H1 (cell line): ENCODE data around the gene CHST3. TPM values are rescaled to one million over a fixed set of nuclear protein-coding genes. Genes with fewer than 3 reads are reported as not detected.
A peak's percentile ranks its signal among the peaks of the same experiment; 100 is the strongest.

Experiments
- CTCF ChIA-PET: fragments of 300-600 bp; sonication (Branson Sonifier 250); formaldehyde crosslinking; loops from one replicate; lab custom pipeline; 2021; ENCODE audit not compliant: partially characterized antibody; lab: Charles Lee
- POLR2A ChIA-PET: fragments of 300-600 bp; sonication (Branson Sonifier 250); formaldehyde crosslinking; loops from one replicate; lab custom pipeline; 2021; ENCODE audit warnings: inconsistent platforms; ENCODE audit not compliant: partially characterized antibody; lab: Charles Lee
- DNase-seq, 2 experiments: peaks; one replicate each; pipeline versions ENCODE4 v3.0.0 to v3.0.0-alpha.2; 2010 to 2022; ENCODE audit warnings: low spot score in 2 of 2, low read depth in 1 of 2, mixed read lengths in 1 of 2
- FAIRE-seq: peaks from 2 replicates; lab custom pipeline; 2011; peaks lifted over from hg19 to GRCh38; lab: Jason Lieb, UNC
- H2AFZ ChIP-seq: 2 replicates; pipeline ENCODE4 v1.8.1; 2012; ENCODE audit warnings: low read length, inconsistent platforms
- H2AK5ac ChIP-seq: 2 replicates; pipeline ENCODE4 v1.6.1; 2013; ENCODE audit warnings: low read depth, low read length
- H2BK120ac ChIP-seq: replicated peaks from 2 replicates; pipeline ENCODE3; 2013; ENCODE audit warnings: low read depth, low read length, inconsistent platforms
- H2BK12ac ChIP-seq: 2 replicates; pipeline ENCODE4 v1.6.1; 2013; ENCODE audit warnings: low read depth, low read length
- H2BK15ac ChIP-seq: 2 replicates; pipeline ENCODE4 v1.6.1; 2013; ENCODE audit warnings: low read length
- H2BK20ac ChIP-seq: 2 replicates; pipeline ENCODE4 v1.6.1; 2013; ENCODE audit warnings: low read length
- H2BK5ac ChIP-seq: 2 replicates; pipeline ENCODE4 v1.6.1; 2013; ENCODE audit warnings: low read depth, low read length
- H3K14ac ChIP-seq: 2 replicates; pipeline ENCODE4 v1.6.1; 2013; ENCODE audit warnings: inconsistent platforms; ENCODE audit not compliant: insufficient read length
- H3K18ac ChIP-seq: 2 replicates; pipeline ENCODE4 v1.6.1; 2013; ENCODE audit warnings: low read length; ENCODE audit errors: extremely low read depth
- H3K23ac ChIP-seq: 2 replicates; pipeline ENCODE4 v1.6.1; 2013; ENCODE audit warnings: inconsistent platforms; ENCODE audit not compliant: insufficient read length
- H3K23me2 ChIP-seq: 2 replicates; pipeline ENCODE4 v1.6.1; 2013; ENCODE audit warnings: low read depth, low read length
- H3K27ac ChIP-seq: 2 replicates; pipeline ENCODE4 v1.6.1; 2011; ENCODE audit warnings: low read depth, low read length, inconsistent platforms
- H3K27me3 ChIP-seq, 4 experiments: replicated peaks in 1 of 4; 1 replicate in 1 of 4; 2 replicates in 3 of 4; pipeline versions ENCODE4 v1.6.1 to v1.8.1; 2011 to 2013; ENCODE audit warnings: low read length in 3 of 4, mild to moderate bottlenecking in 3 of 4, inconsistent platforms in 2 of 4, mixed read lengths in 2 of 4, moderate library complexity in 1 of 4; ENCODE audit not compliant: control insufficient read depth in 3 of 4, insufficient read depth in 3 of 4; ENCODE audit errors: extremely low read depth in 1 of 4
- H3K36me3 ChIP-seq, 4 experiments: 2 replicates each; pipeline versions ENCODE4 v1.6.1 to v1.8.1; 2011 to 2013; ENCODE audit warnings: mild to moderate bottlenecking in 4 of 4, low read length in 3 of 4, moderate library complexity in 2 of 4, control low read depth in 1 of 4, inconsistent platforms in 1 of 4; ENCODE audit not compliant: insufficient read depth in 4 of 4, control insufficient read depth in 2 of 4
- H3K4ac ChIP-seq: replicated peaks from 2 replicates; pipeline ENCODE3; 2013; ENCODE audit warnings: low read length, low read depth, mixed read lengths, inconsistent platforms; ENCODE audit not compliant: insufficient read length
- H3K4me1 ChIP-seq, 4 experiments: replicated peaks in 1 of 4; 1 replicate in 1 of 4; 2 replicates in 3 of 4; pipeline versions ENCODE4 v1.6.1 to v1.8.1; 2011 to 2013; ENCODE audit warnings: low read length in 3 of 4, inconsistent platforms in 2 of 4, mixed read lengths in 1 of 4; ENCODE audit not compliant: insufficient read depth in 4 of 4, control insufficient read depth in 3 of 4
- H3K4me2 ChIP-seq, 2 experiments: 2 replicates each; pipeline versions ENCODE4 v1.6.1 to v1.8.1; 2011 to 2013; ENCODE audit warnings: low read depth in 2 of 2, low read length in 2 of 2, control low read depth in 1 of 2, inconsistent platforms in 1 of 2, mild to moderate bottlenecking in 1 of 2; ENCODE audit not compliant: insufficient read depth in 1 of 2
- H3K4me3 ChIP-seq, 4 experiments: fragments of 200-600, 300-600 bp in 1 of 4; sonication (generic), shearing (Covaris generic), sonication (Bioruptor Twin) in 1 of 4; 2 replicates each; pipeline versions ENCODE4 v1.5.1 to v1.8.1; 2011 to 2016; ENCODE audit warnings: low read length in 4 of 4, low read depth in 3 of 4, control low read depth in 2 of 4, inconsistent platforms in 2 of 4, mild to moderate bottlenecking in 2 of 4, mixed read lengths in 1 of 4, moderate library complexity in 1 of 4; ENCODE audit not compliant: insufficient read depth in 2 of 4; ENCODE audit errors: extremely low read depth in 1 of 4
- H3K56ac ChIP-seq: replicated peaks from 2 replicates; pipeline ENCODE3; 2013; ENCODE audit warnings: low read depth, mild to moderate bottlenecking, mixed read lengths, low read length, inconsistent platforms; ENCODE audit not compliant: insufficient read length
- H3K79me1 ChIP-seq: 2 replicates; pipeline ENCODE4 v1.6.1; 2013; ENCODE audit warnings: low read depth, low read length, control low read depth
- H3K79me2 ChIP-seq, 2 experiments: 2 replicates each; pipeline versions ENCODE4 v1.6.1 to v1.8.1; 2012 to 2013; ENCODE audit warnings: low read length in 2 of 2, mild to moderate bottlenecking in 2 of 2, inconsistent platforms in 1 of 2; ENCODE audit not compliant: insufficient read depth in 2 of 2, control insufficient read depth in 1 of 2
- H3K9ac ChIP-seq, 4 experiments: replicated peaks in 1 of 4; 1 replicate in 1 of 4; 2 replicates in 3 of 4; pipeline versions ENCODE4 v1.6.1 to v1.8.1; 2011 to 2013; ENCODE audit warnings: low read depth in 3 of 4, low read length in 3 of 4, control low read depth in 2 of 4, mild to moderate bottlenecking in 2 of 4, moderate library complexity in 2 of 4, inconsistent platforms in 1 of 4; ENCODE audit errors: extremely low read depth in 1 of 4
- H3K9me3 ChIP-seq, 2 experiments: 2 replicates each; pipeline versions ENCODE4 v1.6.1 to v1.8.1; 2012 to 2013; ENCODE audit warnings: mild to moderate bottlenecking in 2 of 2, moderate library complexity in 2 of 2, control low read depth in 1 of 2, inconsistent platforms in 1 of 2, low read depth in 1 of 2, low read length in 1 of 2, mixed read lengths in 1 of 2; ENCODE audit not compliant: insufficient read depth in 2 of 2
- H4K20me1 ChIP-seq, 2 experiments: replicated peaks in 1 of 2; 2 replicates each; pipeline versions ENCODE3 to v1.8.1; 2011 to 2013; ENCODE audit warnings: inconsistent platforms in 2 of 2, low read length in 2 of 2, mild to moderate bottlenecking in 1 of 2; ENCODE audit not compliant: insufficient read depth in 2 of 2, control insufficient read depth in 1 of 2
- H4K5ac ChIP-seq: 2 replicates; pipeline ENCODE4 v1.6.1; 2013; ENCODE audit warnings: low read length, low read depth, mixed read lengths, inconsistent platforms; ENCODE audit not compliant: insufficient read length
- H4K8ac ChIP-seq: 2 replicates; pipeline ENCODE4 v1.8.0; 2013; ENCODE audit warnings: mild to moderate bottlenecking, moderate library complexity, low read length, inconsistent platforms; ENCODE audit not compliant: insufficient read depth; ENCODE audit errors: extremely low read depth
- H4K91ac ChIP-seq: replicated peaks from 2 replicates; pipeline ENCODE3; 2013; ENCODE audit warnings: low read length, mixed read lengths, inconsistent platforms; ENCODE audit not compliant: insufficient read length
- ATF2 ChIP-seq: IDR thresholded peaks from 2 replicates; pipeline ENCODE4 v1.6.1; 2012; ENCODE audit warnings: low read length, inconsistent platforms
- BRCA1 ChIP-seq: IDR thresholded peaks from 2 replicates; pipeline ENCODE4 v1.6.1; 2012; ENCODE audit warnings: low read depth, low read length, improper control_type of control experiment
- SIN3A ChIP-seq, 2 experiments: IDR thresholded peaks in 1 of 2; conservative IDR thresholded peaks in 1 of 2; 2 replicates each; pipeline ENCODE4 v1.6.1; 2011 to 2012; ENCODE audit warnings: low read length in 2 of 2, improper control_type of control experiment in 1 of 2, low read depth in 1 of 2, mild to moderate bottlenecking in 1 of 2
- TAF1 ChIP-seq: IDR thresholded peaks from 2 replicates; pipeline ENCODE4 v1.6.1; 2011; ENCODE audit warnings: mild to moderate bottlenecking, low read depth, low read length
- TAF7 ChIP-seq: optimal IDR thresholded peaks from 2 replicates; pipeline ENCODE3; 2011; ENCODE audit warnings: low read depth, mild to moderate bottlenecking, inconsistent platforms, low read length, moderate library complexity, borderline replicate concordance
- WGBS, 2 experiments: shearing (Covaris generic) in 1 of 2; methylation state at CpG; one replicate each; pipeline versions ENCODE4 v1.1.6 to v1.1.7; 2013 to 2015; ENCODE audit warnings: low lambda C conversion rate in 2 of 2, mixed read lengths in 2 of 2, inconsistent platforms in 1 of 2, low coverage in 1 of 2, missing lambda C conversion rate in 1 of 2; ENCODE audit not compliant: insufficient replicate concordance in 2 of 2, insufficient coverage in 1 of 2, insufficient read length in 1 of 2; ENCODE audit errors: extremely low coverage in 1 of 2, missing lambda C conversion rate in 1 of 2; 5-methylcytosine and 5-hydroxymethylcytosine counted together
- polyA plus RNA-seq, 7 experiments: library from polyadenylated mRNA; depleted of rRNA in 3 of 7; stranded (reverse) in 5 of 7; unstranded in 2 of 7; fragments of >200 nt in 5 of 7; fragments of 200-250 nt in 2 of 7; gene quantifications; 1 replicate in 5 of 7; 2 replicates in 1 of 7; 4 replicates in 1 of 7; pipeline versions ENCODE4 v1.2.1 to v1.2.3, GENCODE V29; 2011 to 2013; ENCODE audit warnings: missing spikeins in 2 of 7, mixed read lengths in 2 of 7
- total RNA-seq: library from RNA; stranded (reverse); fragmentation: NEBNext Ultra II Directional; extraction: Animal tissue kit (Norgen Biotek cat#: 25700); gene quantifications from 2 replicates; pipeline ENCODE4 v1.2.1, GENCODE V29; 2021

Gene CHST3
- total and polyA plus RNA-seq, 2 of the 8 experiments (the other 6 are each of a cell fraction or from before 2014, with no cell fraction given): 2.0 to 5.8 TPM

GRCh38 chr10:72048450-72049124, 84.4 kb downstream of the CHST3 start:
- Histone ChIP-seq H3K4me1 (peaks cover 0 to 2% (median 0%) of the 10 kb centered on the region in 4 experiments; a peak in 2 of 7 replicates), H3K14ac (no peak overlapping the region), H3K18ac (no peak overlapping the region), H3K79me1 (no peaks in the 10 kb centered on the region), H3K4me3 (no peak overlapping the region), H3K4me2 (no peak overlapping the region), H4K8ac (no peak overlapping the region), H2BK120ac (no peak overlapping the region), H3K79me2 (no peaks in the 10 kb centered on the region), H2BK12ac (no peak overlapping the region), H4K20me1 (peaks cover 0 to 2% of the 10 kb centered on the region in 2 experiments), H3K27ac (no peak overlapping the region), H3K36me3 (no peaks in the 10 kb centered on the region), H2AFZ (no peak overlapping the region), H3K9me3 (0 out of 4 replicates have a peak, but pooled peaks cover 0 to 4% of the 10 kb centered on the region in 2 experiments), H2BK20ac (no peak overlapping the region), H4K5ac (no peak overlapping the region), H3K4ac (no peak overlapping the region), H3K27me3 (no peaks in the 10 kb centered on the region), H4K91ac (no peak overlapping the region), H2BK5ac (no peak overlapping the region), H3K23me2 (no peaks in the 10 kb centered on the region), H2BK15ac (no peak overlapping the region), H3K23ac (no peak overlapping the region), H3K9ac (no peak overlapping the region), H3K56ac (no peak overlapping the region), H2AK5ac (no peak overlapping the region)
- peak; percentile 85 to 97 for DNase-seq
- 36% methylated on average over 12 of the region's 12 CpGs; no CpG with 5 or more reads in 1 of the 2 experiments for WGBS, 2 experiments
- FAIRE-seq: peak; percentile 97
- CTCF ChIA-PET: interaction anchor here (0.6 to 9.8 kb wide), 51 partner anchors 9 to 705 kb away, joined by 3 to 100 read pairs (median 4); partner anchors contain the start of genes CHST3, DDIT4 and SPOCK2
- POLR2A ChIA-PET: interaction anchor here (0.6 to 1.6 kb wide), 2 partner anchors 181 to 279 kb away, joined by 3 read pairs; no protein-coding TSS in a partner anchor
- TF ChIP-seq ATF2: peak; percentile 88
- peak; percentile 48 for TF ChIP-seq TAF7
- 0 out of 2 replicates have a peak, but pooled peaks have one; percentile 24 for TF ChIP-seq TAF1
- no peak for TF ChIP-seq BRCA1
- peak in 1 of 2 experiments; percentile 66; a peak in 1 of 4 replicates for TF ChIP-seq SIN3A (conservative IDR thresholded peaks at IDR 0.05 in 1 of 2, IDR thresholded peaks at IDR 0.05 in 1 of 2; ENCODE audit: low read depth in 1 of 2, low read length in 2 of 2)
